Rectal smooth muscle tissue (tissue), 1 donor: ENCODE measurements around the gene RRBP1.

ENCODE experiments used
- H3K27ac ChIP-seq: one replicate; pipeline ENCODE4 v1.7.0; 2013; ENCODE audit warnings: low read depth, low read length, inconsistent platforms
- H3K27me3 ChIP-seq: one replicate; pipeline ENCODE4 v1.7.0; 2013; ENCODE audit warnings: low read length; ENCODE audit not compliant: control insufficient read depth, insufficient read depth
- H3K36me3 ChIP-seq: one replicate; pipeline ENCODE4 v1.7.0; 2013; ENCODE audit warnings: low read length; ENCODE audit not compliant: control insufficient read depth, insufficient read depth
- H3K4me1 ChIP-seq: one replicate; pipeline ENCODE4 v1.7.0; 2013; ENCODE audit warnings: low read length; ENCODE audit not compliant: control insufficient read depth, insufficient read depth
- H3K4me3 ChIP-seq: one replicate; pipeline ENCODE4 v1.7.0; 2013; ENCODE audit warnings: low read length
- H3K9ac ChIP-seq: one replicate; pipeline ENCODE4 v1.7.0; 2013; ENCODE audit warnings: low read length

The RRBP1 gene

GRCh38 chr20:17684077-17684888 lies 2.2 kb upstream of the RRBP1 start:
- H3K27ac ChIP-seq, result no peak overlapping the region
- H3K9ac ChIP-seq, result no peak overlapping the region
- H3K4me1 ChIP-seq, result peaks cover 6% of the 10 kb centered on the region
- no peaks in the 10 kb centered on the region for H3K27me3 ChIP-seq
- H3K36me3 ChIP-seq, result no peaks in the 10 kb centered on the region
- H3K4me3 ChIP-seq, result no peak overlapping the region

DNA sequence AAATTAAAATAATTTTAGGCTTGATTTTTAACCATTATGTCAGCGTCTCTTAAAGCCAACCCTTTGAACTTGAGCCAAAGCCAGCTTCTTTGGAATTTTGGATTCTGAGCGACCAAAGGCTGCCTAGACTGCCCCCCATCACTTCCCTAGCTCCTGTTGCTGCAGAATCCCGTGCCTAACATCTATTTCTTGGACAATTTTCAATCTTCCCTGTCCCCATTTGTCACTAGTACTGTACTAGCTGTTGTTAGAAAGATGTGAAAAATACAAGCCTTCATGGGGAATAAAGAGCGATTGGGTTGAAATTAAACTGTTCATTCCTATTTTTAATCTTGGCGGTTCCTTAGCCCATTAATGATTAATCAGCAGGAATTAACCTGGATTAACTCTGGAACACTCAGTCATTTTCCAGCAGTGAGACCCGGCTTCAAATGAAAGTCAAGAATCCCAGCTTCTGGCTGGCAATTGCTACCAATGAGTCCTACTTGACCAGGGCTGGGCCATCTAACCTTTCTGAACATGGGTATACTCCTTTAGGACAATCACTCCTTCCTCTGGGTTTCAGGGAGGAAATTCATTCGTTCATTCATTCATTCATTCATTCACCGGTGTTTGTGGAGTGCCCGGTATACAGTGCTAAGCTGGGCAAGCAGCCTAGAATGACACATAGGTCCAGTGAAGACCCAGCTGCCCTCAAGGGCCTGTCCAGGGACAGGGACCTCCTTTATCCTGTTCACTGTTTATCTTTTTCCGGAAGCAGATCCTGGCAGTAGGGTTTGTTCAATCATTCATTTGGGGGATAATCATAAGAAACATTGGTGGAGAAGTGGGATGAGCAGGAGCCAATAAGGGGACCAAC lies 1.4 kb upstream of the RRBP1 start:
- no peak overlapping the region for H3K27ac ChIP-seq
- H3K27me3 ChIP-seq, result no peaks in the 10 kb centered on the region
- no peak overlapping the region for H3K4me3 ChIP-seq
- H3K36me3 ChIP-seq, result no peaks in the 10 kb centered on the region
- peaks cover 6% of the 10 kb centered on the region for H3K4me1 ChIP-seq
- H3K9ac ChIP-seq, result no peak overlapping the region

GRCh38 chr20:17682889-17683198 lies 802 bp upstream of the RRBP1 start:
- Histone ChIP-seq H3K4me3 (peak overlapping the region; percentile 76), H3K9ac (no peak overlapping the region), H3K27me3 (no peaks in the 10 kb centered on the region), H3K36me3 (no peaks in the 10 kb centered on the region), H3K27ac (no peak overlapping the region), H3K4me1 (peaks cover 6% of the 10 kb centered on the region)

DNA sequence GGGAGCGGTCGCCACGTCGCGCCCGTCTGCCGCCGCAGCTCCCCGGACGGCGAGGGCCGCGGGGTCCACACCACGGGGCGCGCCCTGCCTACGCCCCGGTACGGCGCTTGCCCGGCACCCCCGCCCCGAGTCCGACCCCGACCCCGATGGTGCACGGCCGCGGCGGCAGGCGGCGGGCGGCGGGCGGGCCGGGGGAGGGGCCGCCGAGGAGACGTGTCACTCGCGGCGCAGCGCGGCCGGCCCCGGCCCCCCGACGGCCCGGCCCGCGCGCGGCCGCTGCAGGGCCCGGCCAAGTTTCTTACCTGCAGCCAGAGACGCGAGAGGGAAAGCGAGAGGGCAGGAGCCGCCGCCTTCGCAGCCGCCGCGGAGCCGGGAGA lies 328 bp downstream of the RRBP1 start:
- no peaks in the 10 kb centered on the region for H3K27me3 ChIP-seq
- peak overlapping the region; percentile 44 for H3K9ac ChIP-seq
- peak overlapping the region; percentile 75 for H3K4me3 ChIP-seq
- peaks cover 6% of the 10 kb centered on the region for H3K4me1 ChIP-seq
- H3K36me3 ChIP-seq, result no peaks in the 10 kb centered on the region
- peak overlapping the region; percentile 83 for H3K27ac ChIP-seq

DNA sequence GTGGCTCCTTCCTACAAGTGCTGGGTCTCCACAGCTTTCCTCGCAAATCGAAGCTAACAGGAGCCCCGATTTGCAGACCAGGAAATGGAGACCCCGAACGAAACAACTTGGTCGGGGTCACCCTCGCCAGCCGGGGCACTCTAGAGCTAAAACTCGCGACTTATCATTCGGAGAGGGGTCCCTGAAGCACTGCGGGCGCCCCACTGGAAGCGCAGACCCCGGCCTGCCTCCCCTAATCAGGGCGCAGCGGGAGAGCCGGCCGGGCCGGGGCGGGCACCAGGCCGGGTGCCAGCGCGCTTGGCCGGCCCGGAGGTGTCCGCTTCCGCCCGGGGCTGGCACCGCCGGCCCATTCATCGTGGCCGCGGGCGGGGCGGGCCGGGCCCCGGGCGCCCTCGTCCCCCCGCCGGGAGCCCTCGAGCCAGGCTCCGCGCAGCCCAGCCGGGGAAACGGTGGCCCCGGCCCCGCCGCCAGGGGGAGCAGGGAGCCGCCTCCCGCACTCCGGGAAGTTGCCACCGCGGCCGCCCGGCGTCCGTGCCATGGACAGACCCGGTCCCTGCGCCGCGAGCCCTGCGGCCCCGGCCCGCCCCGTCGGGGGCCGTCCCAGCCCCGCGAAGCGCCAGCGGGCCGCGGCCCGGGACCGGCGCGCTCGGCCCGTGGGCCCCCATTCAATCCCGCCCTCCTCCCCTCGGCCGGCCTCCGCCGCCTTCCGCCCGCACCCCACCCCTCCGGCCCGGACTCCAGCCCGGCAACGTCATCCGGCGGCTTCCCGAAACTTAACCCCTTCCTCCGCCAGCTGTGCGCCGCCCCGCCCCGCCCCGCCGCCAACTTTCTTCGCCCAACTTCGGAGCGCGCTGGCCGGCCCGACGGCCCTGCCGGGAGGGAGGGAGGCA lies 961 bp downstream of the RRBP1 start:
- Histone ChIP-seq H3K27me3 (no peaks in the 10 kb centered on the region), H3K4me1 (peaks cover 6% of the 10 kb centered on the region), H3K27ac (peak overlapping the region; percentile 83), H3K4me3 (peak overlapping the region; percentile 80), H3K9ac (peak overlapping the region; percentile 19), H3K36me3 (peaks cover 4% of the 10 kb centered on the region)

- Histone ChIP-seq H3K27ac (peak overlapping the region; percentile 79), H3K4me1 (peaks cover 10% of the 10 kb centered on the region), H3K36me3 (peaks cover 5% of the 10 kb centered on the region), H3K4me3 (peak overlapping the region; percentile 80), H3K9ac (peak overlapping the region; percentile 19), H3K27me3 (no peaks in the 10 kb centered on the region)
These were observed 1.9 kb downstream of the RRBP1 start for GRCh38 chr20:17679941-17680835.

GRCh38 chr20:17678886-17679285 lies 3.2 kb downstream of the RRBP1 start:
- Histone ChIP-seq H3K36me3 (peaks cover 5% of the 10 kb centered on the region), H3K9ac (no peak overlapping the region), H3K27me3 (no peaks in the 10 kb centered on the region), H3K4me1 (peaks cover 10% of the 10 kb centered on the region), H3K4me3 (no peak overlapping the region), H3K27ac (no peak overlapping the region)

GRCh38 chr20:17678295-17678694 lies 3.7 kb downstream of the RRBP1 start:
- no peak overlapping the region for H3K9ac ChIP-seq
- H3K4me3 ChIP-seq, result no peak overlapping the region
- H3K27me3 ChIP-seq, result no peaks in the 10 kb centered on the region
- peaks cover 10% of the 10 kb centered on the region for H3K4me1 ChIP-seq
- H3K36me3 ChIP-seq, result peaks cover 5% of the 10 kb centered on the region
- H3K27ac ChIP-seq, result no peak overlapping the region

DNA sequence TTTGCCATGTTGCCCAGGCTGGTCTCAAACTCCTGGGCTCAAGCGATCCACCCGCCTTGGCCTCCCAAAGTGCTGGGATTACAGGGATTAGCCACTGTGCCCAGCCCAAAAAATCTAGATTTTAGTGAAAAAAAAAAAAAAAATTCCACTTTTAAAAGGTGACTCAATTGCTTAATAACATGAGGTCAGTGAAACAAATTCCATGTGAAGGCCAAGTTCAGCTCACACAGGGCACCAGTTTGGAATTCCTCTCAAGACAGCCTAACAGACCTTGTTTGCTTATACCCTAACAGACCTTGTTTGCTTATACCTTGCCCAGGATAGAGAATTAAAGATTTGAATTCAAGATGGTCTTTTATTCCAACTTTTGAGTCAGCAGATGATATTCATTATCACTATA lies 5.1 kb downstream of the RRBP1 start:
- H3K36me3 ChIP-seq, result peaks cover 5% of the 10 kb centered on the region
- no peak overlapping the region for H3K4me3 ChIP-seq
- no peak overlapping the region for H3K9ac ChIP-seq
- H3K27me3 ChIP-seq, result no peaks in the 10 kb centered on the region
- H3K4me1 ChIP-seq, result peaks cover 8% of the 10 kb centered on the region
- H3K27ac ChIP-seq, result no peak overlapping the region

DNA sequence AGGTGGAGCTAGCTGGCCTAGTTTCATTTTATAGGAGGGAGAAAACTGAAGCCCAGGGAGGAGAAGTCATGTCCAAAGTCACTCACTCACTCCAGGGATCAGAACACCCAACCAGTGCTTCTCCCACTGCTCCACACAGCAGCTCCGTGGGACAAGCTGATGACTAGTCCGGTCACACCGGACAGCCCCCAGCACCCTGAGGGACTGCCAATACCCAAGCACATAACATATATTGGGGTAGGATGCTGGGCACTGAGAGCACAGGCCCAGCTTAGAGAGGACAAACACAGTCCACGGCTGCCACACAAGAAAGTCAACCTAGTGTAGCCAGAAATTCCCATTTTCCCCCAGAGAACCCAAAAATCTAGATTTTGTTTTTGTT lies 5.7 kb downstream of the RRBP1 start:
- Histone ChIP-seq H3K9ac (no peak overlapping the region), H3K27ac (no peak overlapping the region), H3K27me3 (no peaks in the 10 kb centered on the region), H3K4me1 (peaks cover 8% of the 10 kb centered on the region), H3K4me3 (no peak overlapping the region), H3K36me3 (peaks cover 5% of the 10 kb centered on the region)

- H3K9ac ChIP-seq, result no peak overlapping the region
- peaks cover 5% of the 10 kb centered on the region for H3K36me3 ChIP-seq
- H3K27ac ChIP-seq, result no peak overlapping the region
- H3K27me3 ChIP-seq, result no peaks in the 10 kb centered on the region
- H3K4me3 ChIP-seq, result no peak overlapping the region
- H3K4me1 ChIP-seq, result peaks cover 8% of the 10 kb centered on the region
These were observed 6.3 kb downstream of the RRBP1 start for GRCh38 chr20:17675519-17676377.
